Pancreas (tissue), 10 donors: ENCODE results near the gene ANKRD31. TPM values are rescaled to one million over a fixed set of nuclear protein-coding genes. Genes with fewer than 3 reads are reported as not detected.
"Not testable (repeated sequence)": the region's sequence is repeated elsewhere in the genome, so short reads cannot be mapped to it uniquely, and the experiment has no call there.

Experiments
- ATAC-seq, 4 donors: fragments of 200-7000 bp; cut with Tn5 transposase; one replicate each; pipeline versions ENCODE4 v1.8.0 to v1.9.1; 2020; ENCODE audit warnings: mild to moderate bottlenecking in 4 of 4, moderate library complexity in 4 of 4
- DNase-seq, 6 donors: peaks; one replicate each; pipeline ENCODE4 v3.0.0-alpha.2; 2020
- FAIRE-seq: peaks from 2 replicates; lab custom pipeline; 2012; peaks lifted over from hg19 to GRCh38; lab: Jason Lieb, UNC
- H3K27ac ChIP-seq, 4 donors: fragments of 200-600 bp; sonication (generic); 1 replicate in 3 of 4; 2 replicates in 1 of 4; pipeline versions ENCODE4 v1.5.0 to v1.8.0; 2020
- H3K27me3 ChIP-seq, 4 donors: fragments of 200-600 bp; one replicate each; pipeline ENCODE4 v1.8.0; 2021
- H3K36me3 ChIP-seq, 3 donors: fragments of 200-600 bp; sonication (generic) in 1 of 3; one replicate each; pipeline versions ENCODE4 v1.5.0 to v1.8.0; 2020 to 2021
- H3K4me1 ChIP-seq, 3 donors: fragments of 200-600 bp; one replicate each; pipeline ENCODE4 v1.8.0; 2021
- H3K4me3 ChIP-seq, 4 donors: fragments of 200-600 bp; sonication (generic) in 2 of 4; one replicate each; pipeline versions ENCODE4 v1.5.0 to v1.8.0; 2020 to 2021
- H3K9me3 ChIP-seq, 4 donors: fragments of 200-600 bp; one replicate each; pipeline ENCODE4 v1.8.0; 2021
- CTCF ChIP-seq, 4 donors: fragments of 200-600 bp; sonication (generic) in 3 of 4; IDR thresholded peaks; one replicate each; pipeline versions ENCODE4 v1.5.0 to v1.8.0; 2021; ENCODE audit warnings: antibody characterized with exemption in 4 of 4
- WGBS, 2 donors: extraction: QIAGEN DNeasy Blood & Tissue Kit; methylation state at CpG; one replicate each; pipeline ENCODE4 v1.1.7; 2013; 5-methylcytosine and 5-hydroxymethylcytosine counted together
- intact Hi-C, 3 donors: fragments of 100-400 bp; cut with DNase I; formaldehyde crosslinking; loops; one replicate each; pipeline versions ENCODE4 v1.11.1 to v1.14.2; 2022
- polyA plus RNA-seq, 2 donors: library from polyadenylated mRNA; stranded (reverse); fragments of 200-250 nt; gene quantifications; one replicate each; pipeline ENCODE4 v1.2.3, GENCODE V29; 2013
- total RNA-seq, 6 donors: library from RNA; stranded (reverse); fragmentation: NEBNext Ultra II Directional in 4 of 6; extraction: Animal tissue kit (Norgen Biotek cat#: 25700) in 4 of 6; gene quantifications; one replicate each; pipeline versions ENCODE4 v1.2.1 to v1.2.4, GENCODE V29; 2021 to 2023
- donor health status: healthy with polysubstance abuse.
- donor health status: DM: no; HTN: no; CAD: no; lungs with moderate emphysema.
- donor health status: DM: no; HTN: no; CAD: no.
- donor health status: control.
- donor health status: control.
- donor health status: Bipolar disorder and iron deficiency.
- donor health status: DM: yes; HTN: yes; CAD: no.
- donor health status: DM: no; HTN: no; CAD: no.
- donor health status: DM: no; HTN: no; CAD: no.
- donor health status: DM: yes; HTN: yes; CAD: no.

Gene ANKRD31
- total and polyA plus RNA-seq, 8 donors: 0.08 to 0.28 (median 0.18) TPM

GRCh38 chr5:75167345-75167744 is 69.3 kb downstream of the ANKRD31 start:
- H3K27ac ChIP-seq: no peak overlapping the region
- H3K36me3 ChIP-seq: no peaks in the 10 kb centered on the region
- peaks cover 0 to 7% (median 5%) of the 10 kb centered on the region in 3 donors for H3K4me1 ChIP-seq
- no peak overlapping the region for H3K4me3 ChIP-seq
- H3K9me3 ChIP-seq: no peaks in the 10 kb centered on the region
- ATAC-seq (no peak), DNase-seq (no peak), FAIRE-seq (no peak)
- intact Hi-C loops: no loop called here
- H3K27me3 ChIP-seq: no peaks in the 10 kb centered on the region
- no peak for TF ChIP-seq CTCF (IDR thresholded peaks at IDR 0.05)

GRCh38 chr5:75161508-75161907 is 75.2 kb downstream of the ANKRD31 start:
- intact Hi-C loops, DNase-seq, H3K36me3 ChIP-seq, H3K9me3 ChIP-seq, FAIRE-seq, ATAC-seq, H3K4me1 ChIP-seq, H3K4me3 ChIP-seq, H3K27ac ChIP-seq, H3K27me3 ChIP-seq: not testable (repeated sequence)
- WGBS, 2 donors: 85 to 91% methylated on average over 3 of the region's 3 CpGs

GRCh38 chr5:75156585-75156984 is 80.1 kb downstream of the ANKRD31 start:
- DNase-seq (no peak), FAIRE-seq (no peak), ATAC-seq (no peak)
- Histone ChIP-seq H3K27ac (no peak overlapping the region), H3K36me3 (no peaks in the 10 kb centered on the region), H3K4me1 (no peaks in the 10 kb centered on the region), H3K9me3 (no peaks in the 10 kb centered on the region), H3K27me3 (no peaks in the 10 kb centered on the region), H3K4me3 (no peak overlapping the region)
- intact Hi-C loops: no loop called here
- no peak for TF ChIP-seq CTCF (IDR thresholded peaks at IDR 0.05)

- no peaks in the 10 kb centered on the region for H3K4me1 ChIP-seq
- H3K4me3 ChIP-seq: no peak overlapping the region
- intact Hi-C loops: no loop called here
- H3K36me3 ChIP-seq: no peaks in the 10 kb centered on the region
- no peak for TF ChIP-seq CTCF (IDR thresholded peaks at IDR 0.05)
- H3K27me3 ChIP-seq: no peaks in the 10 kb centered on the region
- DNase-seq (no peak), ATAC-seq (peak in 3 of 4 donors; percentile 47 to 71 (median 55)), FAIRE-seq (no peak)
- no peak overlapping the region for H3K27ac ChIP-seq
- no peaks in the 10 kb centered on the region for H3K9me3 ChIP-seq
Observed at GRCh38 chr5:75152860-75153259, 83.8 kb downstream of the ANKRD31 start.

- H3K4me3 ChIP-seq: no peak overlapping the region
- no peak for DNase-seq
- intact Hi-C loops: no loop called here
Observed at GRCh38 chr5:75148051-75148450, 88.6 kb downstream of the ANKRD31 start.

More at GRCh38 chr5:75148051-75148450, 88.6 kb downstream of the ANKRD31 start:
- ATAC-seq: no peak
- no peak for FAIRE-seq
- 80 to 83% methylated on average over 2 of the region's 2 CpGs for WGBS, 2 donors
- H3K9me3 ChIP-seq: no peaks in the 10 kb centered on the region
- H3K27ac ChIP-seq: no peak overlapping the region
- TF ChIP-seq CTCF (IDR thresholded peaks at IDR 0.05): no peak
- no peaks in the 10 kb centered on the region for H3K36me3 ChIP-seq
- H3K4me1 ChIP-seq: no peaks in the 10 kb centered on the region
- H3K27me3 ChIP-seq: no peaks in the 10 kb centered on the region
